CD4-positive, alpha-beta T cell treated with Interleukin-6 at 100 ng/mL for 8 hours (primary cell): ENCODE results near the gene KCND3.

ENCODE experiments used
- DNase-seq: peaks from one replicate; pipeline ENCODE4 v3.0.0-alpha.2; 2020; ENCODE audit warnings: mixed read lengths, low spot score

KCND3 gene

GRCh38 chr1:111778066-111778465 lies 211.4 kb downstream of the KCND3 start:
- DNase-seq = no peak

- DNase-seq = no peak
Observed at GRCh38 chr1:111777301-111777700, 212.2 kb downstream of the KCND3 start.

- DNase-seq = no peak
Observed at GRCh38 chr1:111776861-111777260, 212.6 kb downstream of the KCND3 start.

GRCh38 chr1:111776391-111776790 lies 213.1 kb downstream of the KCND3 start:
- no peak for DNase-seq

GRCh38 chr1:111775966-111776365 lies 213.5 kb downstream of the KCND3 start:
- DNase-seq = no peak

GRCh38 chr1:111770916-111771315 lies 218.6 kb downstream of the KCND3 start:
- DNase-seq = no peak

GRCh38 chr1:111769517-111770146 lies 219.8 kb downstream of the KCND3 start:
- peak; percentile 55 for DNase-seq

- DNase-seq = no peak
Observed at GRCh38 chr1:111768625-111769024, 220.8 kb downstream of the KCND3 start.

GRCh38 chr1:111768023-111768422 lies 221.4 kb downstream of the KCND3 start:
- DNase-seq = no peak

GRCh38 chr1:111762332-111762731 lies 227.1 kb downstream of the KCND3 start:
- DNase-seq = no peak

- no peak for DNase-seq
Observed at GRCh38 chr1:111761717-111762116, 227.8 kb downstream of the KCND3 start.

- DNase-seq = no peak
Observed at GRCh38 chr1:111758373-111758772, 231.1 kb downstream of the KCND3 start.

GRCh38 chr1:111756124-111756513 lies 233.3 kb downstream of the KCND3 start:
- DNase-seq = no peak

GRCh38 chr1:111755331-111756123 lies 233.9 kb downstream of the KCND3 start, which contains the start of gene DDX20:
TSS of gene DDX20 (plus strand) at chr1:111755901. CDS start at chr1:111755925, 24 bp downstream.
- peak; percentile 90 for DNase-seq

GRCh38 chr1:111754984-111755330 lies 234.5 kb downstream of the KCND3 start:
- DNase-seq = no peak

GRCh38 chr1:111751906-111752575 lies 237.4 kb downstream of the KCND3 start:
- no peak for DNase-seq

- DNase-seq = no peak
Observed at GRCh38 chr1:111750856-111751255, 238.6 kb downstream of the KCND3 start.

GRCh38 chr1:111749628-111750027 lies 239.8 kb downstream of the KCND3 start:
- no peak for DNase-seq

- no peak for DNase-seq
Observed at GRCh38 chr1:111747947-111748346, 241.5 kb downstream of the KCND3 start.

GRCh38 chr1:111747282-111747734 lies 242.2 kb downstream of the KCND3 start:
- peak; percentile 77 for DNase-seq

GRCh38 chr1:111746614-111746999 lies 242.9 kb downstream of the KCND3 start:
- no peak for DNase-seq

GRCh38 chr1:111745675-111746613 lies 243.5 kb downstream of the KCND3 start:
- DNase-seq = no peak
